ENCODE measurements around the gene CNPY2.

DNA sequence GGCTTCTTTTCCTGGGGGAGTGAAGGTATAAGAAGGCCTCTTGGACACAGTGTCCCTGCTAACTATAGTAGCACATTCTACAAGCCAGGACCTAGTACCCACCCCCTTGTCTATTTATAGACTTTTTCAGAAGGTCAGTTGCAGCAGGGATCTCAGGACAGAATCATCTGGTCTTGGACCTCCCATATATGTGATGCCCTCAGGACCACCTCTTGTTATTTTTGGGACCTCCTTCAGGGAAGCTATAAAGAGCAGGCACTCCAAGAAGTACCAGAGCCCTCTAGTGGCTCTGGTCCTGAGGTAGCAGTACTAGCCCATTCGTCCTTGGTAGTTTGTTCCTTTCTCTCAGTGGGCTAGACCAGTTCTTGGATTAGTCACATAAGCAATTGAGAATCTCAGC, 44.8 kb downstream of the CNPY2 start:
- no peak for TF ChIP-seq FOXJ3 (CRISPR knock-in tag; IDR thresholded peaks at IDR 0.05; ENCODE audit: borderline replicate concordance)
- TF ChIP-seq, protein P1, sequence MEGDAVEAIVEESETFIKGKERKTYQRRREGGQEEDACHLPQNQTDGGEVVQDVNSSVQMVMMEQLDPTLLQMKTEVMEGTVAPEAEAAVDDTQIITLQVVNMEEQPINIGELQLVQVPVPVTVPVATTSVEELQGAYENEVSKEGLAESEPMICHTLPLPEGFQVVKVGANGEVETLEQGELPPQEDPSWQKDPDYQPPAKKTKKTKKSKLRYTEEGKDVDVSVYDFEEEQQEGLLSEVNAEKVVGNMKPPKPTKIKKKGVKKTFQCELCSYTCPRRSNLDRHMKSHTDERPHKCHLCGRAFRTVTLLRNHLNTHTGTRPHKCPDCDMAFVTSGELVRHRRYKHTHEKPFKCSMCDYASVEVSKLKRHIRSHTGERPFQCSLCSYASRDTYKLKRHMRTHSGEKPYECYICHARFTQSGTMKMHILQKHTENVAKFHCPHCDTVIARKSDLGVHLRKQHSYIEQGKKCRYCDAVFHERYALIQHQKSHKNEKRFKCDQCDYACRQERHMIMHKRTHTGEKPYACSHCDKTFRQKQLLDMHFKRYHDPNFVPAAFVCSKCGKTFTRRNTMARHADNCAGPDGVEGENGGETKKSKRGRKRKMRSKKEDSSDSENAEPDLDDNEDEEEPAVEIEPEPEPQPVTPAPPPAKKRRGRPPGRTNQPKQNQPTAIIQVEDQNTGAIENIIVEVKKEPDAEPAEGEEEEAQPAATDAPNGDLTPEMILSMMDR (IDR thresholded peaks at IDR 0.05) = no peak
- no peak for TF ChIP-seq NR3C1 (CRISPR knock-in tag; conservative IDR thresholded peaks at IDR 0.05; ENCODE audit: low read depth)
- TF ChIP-seq TCF7 (CRISPR knock-in tag; IDR thresholded peaks at IDR 0.05; ENCODE audit: low read depth) = no peak
- TF ChIP-seq, protein P2, sequence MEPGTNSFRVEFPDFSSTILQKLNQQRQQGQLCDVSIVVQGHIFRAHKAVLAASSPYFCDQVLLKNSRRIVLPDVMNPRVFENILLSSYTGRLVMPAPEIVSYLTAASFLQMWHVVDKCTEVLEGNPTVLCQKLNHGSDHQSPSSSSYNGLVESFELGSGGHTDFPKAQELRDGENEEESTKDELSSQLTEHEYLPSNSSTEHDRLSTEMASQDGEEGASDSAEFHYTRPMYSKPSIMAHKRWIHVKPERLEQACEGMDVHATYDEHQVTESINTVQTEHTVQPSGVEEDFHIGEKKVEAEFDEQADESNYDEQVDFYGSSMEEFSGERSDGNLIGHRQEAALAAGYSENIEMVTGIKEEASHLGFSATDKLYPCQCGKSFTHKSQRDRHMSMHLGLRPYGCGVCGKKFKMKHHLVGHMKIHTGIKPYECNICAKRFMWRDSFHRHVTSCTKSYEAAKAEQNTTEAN (CRISPR knock-in tag; IDR thresholded peaks at IDR 0.05) = no peak
- TF ChIP-seq, protein P3, sequence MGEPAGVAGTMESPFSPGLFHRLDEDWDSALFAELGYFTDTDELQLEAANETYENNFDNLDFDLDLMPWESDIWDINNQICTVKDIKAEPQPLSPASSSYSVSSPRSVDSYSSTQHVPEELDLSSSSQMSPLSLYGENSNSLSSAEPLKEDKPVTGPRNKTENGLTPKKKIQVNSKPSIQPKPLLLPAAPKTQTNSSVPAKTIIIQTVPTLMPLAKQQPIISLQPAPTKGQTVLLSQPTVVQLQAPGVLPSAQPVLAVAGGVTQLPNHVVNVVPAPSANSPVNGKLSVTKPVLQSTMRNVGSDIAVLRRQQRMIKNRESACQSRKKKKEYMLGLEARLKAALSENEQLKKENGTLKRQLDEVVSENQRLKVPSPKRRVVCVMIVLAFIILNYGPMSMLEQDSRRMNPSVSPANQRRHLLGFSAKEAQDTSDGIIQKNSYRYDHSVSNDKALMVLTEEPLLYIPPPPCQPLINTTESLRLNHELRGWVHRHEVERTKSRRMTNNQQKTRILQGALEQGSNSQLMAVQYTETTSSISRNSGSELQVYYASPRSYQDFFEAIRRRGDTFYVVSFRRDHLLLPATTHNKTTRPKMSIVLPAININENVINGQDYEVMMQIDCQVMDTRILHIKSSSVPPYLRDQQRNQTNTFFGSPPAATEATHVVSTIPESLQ (CRISPR knock-in tag; IDR thresholded peaks at IDR 0.05) = no peak
- TF ChIP-seq SP1 (CRISPR knock-in tag; conservative IDR thresholded peaks at IDR 0.05) = no peak
- no peak for TF ChIP-seq NFE2L1 (CRISPR knock-in tag; IDR thresholded peaks at IDR 0.05)
- no peak for TF ChIP-seq SOX15 (CRISPR knock-in tag; IDR thresholded peaks at IDR 0.05)
- TF ChIP-seq ZNF263 (CRISPR knock-in tag; IDR thresholded peaks at IDR 0.05; ENCODE audit: low read depth) = no peak
- TF ChIP-seq, protein P4, sequence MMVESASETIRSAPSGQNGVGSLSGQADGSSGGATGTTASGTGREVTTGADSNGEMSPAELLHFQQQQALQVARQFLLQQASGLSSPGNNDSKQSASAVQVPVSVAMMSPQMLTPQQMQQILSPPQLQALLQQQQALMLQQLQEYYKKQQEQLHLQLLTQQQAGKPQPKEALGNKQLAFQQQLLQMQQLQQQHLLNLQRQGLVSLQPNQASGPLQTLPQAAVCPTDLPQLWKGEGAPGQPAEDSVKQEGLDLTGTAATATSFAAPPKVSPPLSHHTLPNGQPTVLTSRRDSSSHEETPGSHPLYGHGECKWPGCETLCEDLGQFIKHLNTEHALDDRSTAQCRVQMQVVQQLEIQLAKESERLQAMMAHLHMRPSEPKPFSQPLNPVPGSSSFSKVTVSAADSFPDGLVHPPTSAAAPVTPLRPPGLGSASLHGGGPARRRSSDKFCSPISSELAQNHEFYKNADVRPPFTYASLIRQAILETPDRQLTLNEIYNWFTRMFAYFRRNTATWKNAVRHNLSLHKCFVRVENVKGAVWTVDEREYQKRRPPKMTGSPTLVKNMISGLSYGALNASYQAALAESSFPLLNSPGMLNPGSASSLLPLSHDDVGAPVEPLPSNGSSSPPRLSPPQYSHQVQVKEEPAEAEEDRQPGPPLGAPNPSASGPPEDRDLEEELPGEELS (CRISPR knock-in tag; IDR thresholded peaks at IDR 0.05) = no peak
- TF ChIP-seq, protein P5, sequence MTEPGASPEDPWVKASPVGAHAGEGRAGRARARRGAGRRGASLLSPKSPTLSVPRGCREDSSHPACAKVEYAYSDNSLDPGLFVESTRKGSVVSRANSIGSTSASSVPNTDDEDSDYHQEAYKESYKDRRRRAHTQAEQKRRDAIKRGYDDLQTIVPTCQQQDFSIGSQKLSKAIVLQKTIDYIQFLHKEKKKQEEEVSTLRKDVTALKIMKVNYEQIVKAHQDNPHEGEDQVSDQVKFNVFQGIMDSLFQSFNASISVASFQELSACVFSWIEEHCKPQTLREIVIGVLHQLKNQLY (CRISPR knock-in tag; IDR thresholded peaks at IDR 0.05) = no peak
- TF ChIP-seq, protein P6, sequence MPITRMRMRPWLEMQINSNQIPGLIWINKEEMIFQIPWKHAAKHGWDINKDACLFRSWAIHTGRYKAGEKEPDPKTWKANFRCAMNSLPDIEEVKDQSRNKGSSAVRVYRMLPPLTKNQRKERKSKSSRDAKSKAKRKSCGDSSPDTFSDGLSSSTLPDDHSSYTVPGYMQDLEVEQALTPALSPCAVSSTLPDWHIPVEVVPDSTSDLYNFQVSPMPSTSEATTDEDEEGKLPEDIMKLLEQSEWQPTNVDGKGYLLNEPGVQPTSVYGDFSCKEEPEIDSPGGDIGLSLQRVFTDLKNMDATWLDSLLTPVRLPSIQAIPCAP (CRISPR knock-in tag; IDR thresholded peaks at IDR 0.05) = no peak

Data from WTC11 (cell line).